GM18526 (cell line): ENCODE measurements around the gene BTBD19.

ENCODE experiments used
- POLR2A ChIP-seq: IDR thresholded peaks from 3 replicates; pipeline ENCODE4 v1.6.1; 2011; ENCODE audit not compliant: insufficient read length; ENCODE audit errors: extremely low read depth

Gene BTBD19

DNA sequence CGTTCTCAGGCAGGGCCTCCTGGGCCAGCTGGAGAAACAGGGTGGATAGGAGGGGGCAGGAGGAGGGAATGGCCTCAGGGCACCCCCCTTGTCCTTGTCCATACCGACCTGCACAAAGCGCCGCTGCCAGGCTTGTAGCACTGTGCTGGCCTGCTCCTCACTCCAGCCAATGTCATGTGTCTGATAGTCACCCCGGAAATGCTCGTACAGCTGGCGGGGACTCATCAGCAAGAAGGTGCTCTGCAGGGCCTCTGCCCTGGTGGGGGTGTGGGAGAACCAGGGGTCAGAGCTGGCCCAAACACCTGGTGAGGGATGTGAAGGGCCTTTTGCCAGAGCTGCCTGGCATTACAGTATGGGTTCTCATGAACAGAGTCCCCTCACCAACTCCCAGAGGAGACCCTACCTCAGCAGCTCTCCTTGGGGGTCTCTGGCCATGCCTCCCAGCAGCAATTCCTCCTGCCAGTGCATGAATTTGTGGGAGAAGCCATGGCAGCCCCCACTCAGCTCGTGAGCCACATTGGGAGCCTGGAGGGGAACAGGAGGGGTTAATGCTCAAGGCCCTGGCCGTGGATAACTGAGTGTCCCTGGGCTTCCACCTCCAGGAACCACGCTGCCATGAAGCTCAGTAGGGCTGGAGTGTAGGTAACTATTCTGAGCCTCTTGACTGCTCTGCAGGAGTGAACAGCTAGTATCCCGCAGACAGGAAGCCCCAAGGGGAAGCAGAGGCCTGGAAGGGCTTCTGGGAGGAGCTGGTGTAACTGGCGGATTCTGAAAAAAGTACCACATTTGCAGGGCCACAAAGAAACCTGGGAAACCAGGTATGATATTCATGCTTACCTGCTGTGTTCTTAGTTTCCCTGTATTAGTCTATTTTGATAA, 21.4 kb downstream of the BTBD19 start:
- no peak for TF ChIP-seq POLR2A

DNA sequence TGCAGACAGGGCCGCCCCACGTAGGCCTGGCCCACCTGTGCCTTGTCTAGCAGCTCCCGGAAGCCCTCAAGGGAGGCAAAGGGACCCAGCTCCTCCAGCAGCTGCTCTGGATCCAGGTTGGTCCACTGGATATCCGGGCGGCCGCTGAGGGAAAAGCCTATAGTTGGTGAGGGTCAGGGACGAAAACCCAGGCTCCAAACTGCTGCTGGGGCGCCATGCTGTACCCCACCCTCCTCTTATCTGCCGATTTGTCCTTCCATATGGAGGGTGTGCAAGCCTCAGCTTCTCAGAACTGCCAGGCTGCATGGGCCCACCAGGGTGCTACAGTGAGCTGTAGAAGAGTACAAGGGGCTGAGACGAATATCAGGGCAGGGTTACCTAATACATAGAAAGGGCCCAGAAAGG, 22.6 kb downstream of the BTBD19 start:
- TF ChIP-seq POLR2A: no peak

DNA sequence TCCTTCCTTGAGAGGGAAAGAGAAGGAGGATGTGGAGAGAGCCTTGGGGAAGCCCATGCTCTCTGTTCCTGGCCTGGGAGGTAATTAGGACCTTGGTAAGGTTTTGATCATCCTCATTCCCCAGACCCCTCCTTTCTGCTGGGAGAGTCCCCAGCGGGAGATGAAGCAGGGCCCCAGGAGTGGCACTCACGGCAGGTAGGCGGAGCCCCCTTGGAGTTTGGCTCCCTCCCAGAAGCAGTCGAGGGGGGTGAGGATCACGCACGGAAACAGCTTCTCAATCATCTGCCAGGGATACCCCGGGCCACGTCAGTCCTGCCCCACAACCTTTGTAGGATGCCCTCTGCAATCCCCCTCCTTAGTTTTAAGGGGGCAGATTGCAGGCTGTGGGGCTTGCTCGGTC, 23.2 kb downstream of the BTBD19 start:
- no peak for TF ChIP-seq POLR2A

DNA sequence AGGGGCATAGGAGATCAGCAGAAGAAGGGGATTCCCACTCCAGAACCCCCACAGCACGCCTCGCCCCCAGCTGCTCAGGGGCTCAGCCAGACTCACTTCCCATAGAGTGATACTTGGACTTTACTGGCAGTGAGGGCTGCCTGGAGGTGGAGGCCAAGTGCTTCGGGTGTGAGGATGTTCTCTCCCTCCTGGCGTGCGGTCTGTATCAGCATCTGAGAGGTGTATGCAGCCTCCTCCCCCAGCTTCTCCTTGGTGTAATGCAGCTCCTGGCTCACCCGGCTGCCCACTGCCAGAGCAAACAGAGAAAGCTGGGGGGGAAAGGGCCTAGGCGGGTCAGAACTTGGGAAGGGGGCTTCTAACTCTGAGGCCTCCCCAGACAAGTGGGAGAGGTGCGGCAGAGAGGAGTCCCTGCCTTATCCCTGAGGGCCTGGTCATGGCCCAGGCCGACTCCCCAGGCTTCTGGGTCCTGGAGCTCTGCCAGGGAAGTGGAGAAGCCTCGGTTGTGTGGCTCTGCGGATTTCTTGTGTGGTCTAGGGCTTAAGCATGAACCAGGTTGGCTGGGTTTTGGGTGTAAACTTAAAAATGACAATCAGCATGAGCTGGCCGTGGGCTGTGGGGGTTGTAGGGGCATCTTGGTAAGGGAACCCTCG, 23.9 kb downstream of the BTBD19 start:
- no peak for TF ChIP-seq POLR2A

DNA sequence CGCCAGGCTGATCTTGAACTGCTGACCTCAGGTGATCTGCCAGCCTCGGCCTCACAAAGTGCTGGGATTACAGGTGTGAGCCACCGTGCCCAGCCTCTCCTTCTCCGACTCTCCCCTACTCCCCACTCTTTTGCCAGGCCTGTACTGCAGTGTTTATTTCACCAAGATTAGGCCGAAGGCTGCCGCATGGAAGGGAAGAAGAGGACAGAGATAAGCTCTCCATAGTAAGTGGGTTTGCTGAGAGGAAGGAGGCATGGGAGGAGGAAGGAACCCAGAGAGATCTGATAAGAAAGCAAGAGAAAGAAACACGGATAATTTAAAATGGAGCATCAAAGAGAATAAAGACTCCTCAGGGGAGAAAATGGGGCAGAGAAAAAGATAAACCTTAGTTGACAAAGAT, 26.0 kb downstream of the BTBD19 start:
- no peak for TF ChIP-seq POLR2A

DNA sequence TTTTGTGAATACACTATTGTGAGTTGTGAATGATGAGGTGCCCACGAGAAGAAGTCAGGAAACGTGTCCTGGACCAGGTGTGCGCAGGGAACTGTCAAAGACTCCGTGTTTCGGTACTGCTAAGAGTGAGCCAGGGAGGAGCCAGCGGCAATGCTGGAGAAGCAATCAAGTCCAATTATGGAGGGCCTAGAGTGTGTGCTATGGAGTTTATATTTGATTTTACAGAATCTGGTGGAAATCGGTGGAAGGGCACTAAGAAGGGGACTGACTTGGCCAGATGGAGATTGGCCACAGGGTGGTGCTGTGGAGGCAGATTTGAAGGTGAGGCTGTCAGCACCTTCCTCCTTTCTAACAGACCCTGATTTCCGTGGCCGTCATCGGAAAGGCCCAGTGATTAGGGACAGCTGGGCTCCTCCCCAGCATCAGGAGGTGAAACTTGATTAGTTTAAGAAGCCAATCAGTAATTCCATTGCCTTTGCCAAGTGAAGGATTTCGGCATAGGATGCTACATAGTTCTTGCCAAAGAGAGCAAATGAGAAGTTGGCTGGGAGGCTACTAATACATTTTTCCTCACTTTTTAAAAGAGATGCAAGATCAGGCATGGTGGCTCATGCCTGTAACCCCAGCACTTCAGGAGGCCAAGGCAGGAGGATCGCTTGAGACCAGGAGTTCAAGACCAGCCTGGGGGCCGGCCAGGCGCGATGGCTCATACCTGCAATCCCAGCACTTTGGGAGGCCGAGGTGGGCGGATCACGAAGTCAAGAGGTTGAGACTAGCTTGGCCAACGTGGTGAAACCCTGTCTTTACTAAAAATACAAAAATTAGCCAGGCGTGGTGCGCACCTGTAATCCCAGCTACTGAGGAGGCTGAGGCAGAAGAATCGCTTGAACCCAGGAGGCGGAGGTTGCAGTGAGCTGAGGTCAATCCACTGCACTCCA, 27.7 kb downstream of the BTBD19 start:
- no peak for TF ChIP-seq POLR2A

DNA sequence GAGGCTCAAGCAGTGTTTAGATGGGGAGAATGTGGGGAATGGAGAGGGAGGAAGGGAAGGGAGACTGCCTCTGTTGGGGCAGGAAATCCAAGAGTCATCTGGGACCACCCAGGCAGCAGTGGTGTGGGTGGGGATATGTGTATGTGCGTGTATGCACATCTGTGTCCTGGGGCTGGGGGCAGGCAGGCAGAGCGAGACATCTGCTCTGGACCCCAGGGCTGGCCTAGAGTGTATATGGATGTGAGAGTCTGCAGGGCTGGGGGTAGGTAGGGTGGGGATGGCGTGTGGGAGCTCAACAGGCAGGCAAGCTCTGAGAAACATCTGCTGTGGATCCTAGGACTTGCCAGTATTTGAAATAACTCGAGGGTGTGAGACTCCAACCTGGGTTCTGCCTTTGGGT, 31.3 kb downstream of the BTBD19 start:
- no peak for TF ChIP-seq POLR2A

DNA sequence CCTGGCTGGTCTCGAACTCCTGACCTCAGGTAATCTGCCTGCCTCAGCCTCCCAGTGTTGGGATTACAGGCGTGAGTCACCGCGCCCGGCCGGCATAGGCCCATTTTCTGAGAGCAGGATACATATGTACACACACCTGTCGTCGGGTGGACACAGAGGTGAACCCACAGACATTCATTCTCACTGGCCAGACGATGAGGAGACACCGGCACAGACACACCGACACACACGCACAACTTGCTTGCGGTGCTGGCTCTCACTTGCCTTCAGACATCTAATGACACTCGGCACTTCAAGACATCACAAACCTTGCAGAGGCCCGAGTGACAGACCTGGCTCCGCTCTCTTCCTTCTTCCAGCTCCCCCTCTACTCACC, 34.2 kb downstream of the BTBD19 start:
- no peak for TF ChIP-seq POLR2A

DNA sequence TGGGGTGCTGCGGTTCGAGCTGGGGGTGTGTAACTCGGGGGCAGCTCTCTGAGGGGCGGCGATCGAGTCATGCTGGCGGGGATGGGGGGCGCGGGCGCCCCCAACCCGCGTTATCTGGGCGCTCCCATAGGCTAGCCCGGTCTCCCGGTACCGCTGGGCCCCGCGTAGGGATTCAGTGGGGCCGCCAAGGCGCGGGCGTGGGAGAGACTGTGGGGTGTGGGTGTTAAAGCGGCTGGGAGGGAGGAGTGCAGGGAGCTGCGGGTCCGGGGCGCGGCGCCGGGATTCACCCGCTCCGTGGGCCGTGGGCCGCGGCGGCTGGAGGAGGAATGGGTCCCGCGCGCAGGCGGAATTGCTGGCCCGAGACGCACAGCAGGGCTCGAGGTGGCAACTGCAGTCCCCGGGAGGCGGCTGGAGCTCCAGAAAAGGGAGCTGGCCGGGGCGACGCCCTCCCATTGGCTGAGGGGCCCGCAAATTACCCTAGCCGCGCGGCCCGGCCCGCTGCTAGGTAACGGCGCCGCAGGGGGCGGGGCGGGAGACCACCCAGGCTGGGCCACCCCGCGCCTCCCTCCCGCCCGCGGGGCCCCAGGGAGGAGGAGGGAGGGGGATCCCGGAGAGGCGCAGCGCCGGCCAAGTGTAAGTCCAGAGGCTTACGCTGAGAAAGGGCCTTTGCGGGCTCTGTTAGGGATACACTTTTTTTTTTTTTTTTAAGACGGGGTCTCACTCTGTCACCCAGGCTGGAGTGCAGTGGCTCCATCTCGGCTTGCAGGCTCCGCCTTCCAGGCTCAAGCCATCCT, 34.7 kb downstream of the BTBD19 start, which contains the start of gene PTCH2:
TSS of gene PTCH2 (minus strand) at position 392 of the 794 bp plus-strand sequence. CDS start at position 71, 321 bp downstream.
- no peak for TF ChIP-seq POLR2A

DNA sequence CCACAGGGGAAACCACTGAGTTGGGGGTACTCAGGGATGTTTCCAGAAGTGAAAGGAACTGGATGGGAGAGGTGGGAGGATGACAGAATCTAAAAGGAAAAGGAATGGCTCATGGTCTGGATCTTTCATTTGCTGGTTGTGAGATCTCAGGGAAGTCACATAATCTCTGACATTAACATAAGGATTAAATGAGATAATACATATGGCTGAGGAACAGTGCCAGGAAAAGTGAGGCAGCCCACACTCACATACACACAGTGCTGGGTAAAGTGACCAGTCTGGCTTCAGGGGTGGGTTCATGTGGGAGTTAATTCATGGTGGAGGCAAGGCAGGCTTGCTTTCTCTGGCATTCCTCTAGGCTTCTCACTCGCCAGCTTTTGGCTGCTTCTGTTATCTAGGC, 38.7 kb downstream of the BTBD19 start:
- no peak for TF ChIP-seq POLR2A

DNA sequence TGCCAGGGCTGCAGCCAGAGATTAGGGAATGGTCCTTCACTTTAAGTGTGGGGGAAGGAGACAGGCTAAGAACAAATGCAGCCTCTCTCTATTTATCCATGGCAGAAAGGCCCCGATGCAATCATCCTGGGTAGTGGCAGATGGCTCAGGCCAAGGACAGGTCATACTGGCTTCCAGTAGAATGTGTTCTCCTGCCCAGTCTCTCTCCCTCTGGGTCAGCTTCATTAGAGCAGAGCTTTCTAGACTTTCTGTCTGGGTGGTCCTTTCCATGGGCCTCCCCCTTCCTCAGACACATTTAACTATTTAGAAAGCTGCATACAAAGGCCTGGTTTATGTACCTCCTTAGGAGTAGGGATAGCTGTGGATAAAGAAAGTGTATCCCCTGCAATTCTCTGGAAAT, 39.5 kb downstream of the BTBD19 start:
- no peak for TF ChIP-seq POLR2A

DNA sequence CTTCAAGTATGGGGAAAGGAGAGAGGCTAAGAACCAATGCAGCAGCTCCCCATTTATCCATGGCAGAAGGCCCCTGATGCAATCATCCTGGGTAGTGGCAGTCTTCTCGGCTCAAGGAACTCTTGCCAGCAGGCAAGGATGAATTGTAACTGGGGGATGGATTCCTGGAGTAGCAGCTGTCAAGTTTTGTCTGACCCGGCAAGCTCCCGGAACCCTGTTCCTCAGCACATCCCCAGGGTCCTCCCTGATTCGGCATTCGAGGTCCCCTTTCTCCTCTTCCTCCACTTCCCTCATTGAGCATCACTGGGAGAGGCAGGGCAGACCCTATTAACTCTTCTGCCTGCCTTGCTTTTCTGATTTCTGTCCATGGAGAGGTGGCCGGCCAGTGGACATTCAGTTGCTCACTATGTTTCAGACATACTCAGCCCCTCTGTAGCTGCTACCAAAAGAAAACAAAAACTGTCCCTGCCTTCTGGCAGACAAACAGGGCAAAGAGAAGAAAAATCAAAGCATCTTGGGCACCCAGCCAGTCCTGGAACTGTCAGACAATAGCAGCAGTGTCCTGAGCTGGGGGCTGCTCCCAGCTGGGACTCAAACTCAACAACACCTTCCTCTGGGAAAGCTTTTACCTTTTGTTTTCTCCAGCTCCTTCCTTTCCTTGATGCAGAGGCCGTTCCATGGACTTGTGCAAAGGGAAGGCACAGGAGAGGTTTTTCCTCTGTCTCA, 40.3 kb downstream of the BTBD19 start:
- no peak for TF ChIP-seq POLR2A

DNA sequence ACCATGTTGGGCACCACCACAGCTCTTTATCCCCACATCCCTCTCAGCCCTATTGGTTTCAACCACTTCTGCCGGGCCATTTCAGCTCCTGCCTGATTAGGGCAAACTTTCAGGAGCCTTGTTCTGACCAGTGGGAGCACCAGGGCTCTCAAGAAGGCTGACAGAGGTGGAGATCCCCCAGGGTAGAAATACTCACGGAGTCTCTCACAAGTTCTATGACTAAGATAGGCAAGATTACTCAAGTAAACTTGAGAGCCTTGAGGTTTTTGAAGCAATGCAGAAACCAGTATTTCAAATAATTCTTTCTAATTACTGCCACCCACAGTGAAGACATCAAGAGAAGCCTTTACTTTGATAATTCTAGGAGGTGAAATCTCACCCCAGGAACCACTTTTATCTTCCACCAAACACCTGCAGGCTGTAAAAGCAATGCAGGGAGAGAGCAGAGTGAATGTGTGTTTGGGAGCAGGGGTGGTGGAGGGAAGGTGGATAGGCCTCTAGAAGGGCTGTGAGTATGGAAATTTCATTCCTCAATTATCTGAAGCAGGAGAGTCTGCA, 41.3 kb downstream of the BTBD19 start:
- no peak for TF ChIP-seq POLR2A

DNA sequence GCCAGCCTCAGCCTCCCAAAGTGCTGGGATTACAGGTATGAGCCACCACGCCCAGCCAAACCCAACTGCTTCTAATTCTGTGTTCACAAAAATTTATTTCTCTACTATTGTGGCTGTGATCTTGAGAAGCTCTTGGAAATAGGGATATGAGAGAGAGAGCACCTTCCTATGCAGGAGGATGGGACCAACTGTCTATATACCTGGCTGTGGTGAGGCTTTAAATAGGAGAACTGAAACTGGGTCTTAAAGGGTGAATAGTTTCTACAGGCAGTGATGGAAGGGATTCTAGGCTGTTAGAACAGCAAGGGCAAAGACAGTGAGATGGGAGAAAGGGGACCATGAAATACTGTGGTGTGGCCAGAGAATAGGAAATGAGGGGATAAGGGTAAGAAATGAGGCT, 43.0 kb downstream of the BTBD19 start:
- no peak for TF ChIP-seq POLR2A
